Rectal smooth muscle tissue (tissue), 1 donor: ENCODE results near the gene KIAA1958.
"Not testable (repeated sequence)": the region's sequence is repeated elsewhere in the genome, so short reads cannot be mapped to it uniquely, and the experiment has no call there.

Experiments used
- H3K27ac ChIP-seq: one replicate; pipeline ENCODE4 v1.7.0; 2013; ENCODE audit warnings: low read depth, low read length, inconsistent platforms
- H3K27me3 ChIP-seq: one replicate; pipeline ENCODE4 v1.7.0; 2013; ENCODE audit warnings: low read length; ENCODE audit not compliant: control insufficient read depth, insufficient read depth
- H3K36me3 ChIP-seq: one replicate; pipeline ENCODE4 v1.7.0; 2013; ENCODE audit warnings: low read length; ENCODE audit not compliant: control insufficient read depth, insufficient read depth
- H3K4me1 ChIP-seq: one replicate; pipeline ENCODE4 v1.7.0; 2013; ENCODE audit warnings: low read length; ENCODE audit not compliant: control insufficient read depth, insufficient read depth
- H3K4me3 ChIP-seq: one replicate; pipeline ENCODE4 v1.7.0; 2013; ENCODE audit warnings: low read length
- H3K9ac ChIP-seq: one replicate; pipeline ENCODE4 v1.7.0; 2013; ENCODE audit warnings: low read length

KIAA1958 gene

GRCh38 chr9:112571624-112572355, 85.2 kb downstream of the KIAA1958 start:
- no peak overlapping the region for H3K27ac ChIP-seq
- no peaks in the 10 kb centered on the region for H3K27me3 ChIP-seq
- no peaks in the 10 kb centered on the region for H3K4me1 ChIP-seq
- no peak overlapping the region for H3K9ac ChIP-seq
- peaks cover 2% of the 10 kb centered on the region for H3K36me3 ChIP-seq
- no peak overlapping the region for H3K4me3 ChIP-seq

GRCh38 chr9:112572416-112572815, 85.8 kb downstream of the KIAA1958 start:
- Histone ChIP-seq H3K36me3 (peaks cover 2% of the 10 kb centered on the region), H3K27ac (no peak overlapping the region), H3K9ac (no peak overlapping the region), H3K4me3 (no peak overlapping the region), H3K27me3 (no peaks in the 10 kb centered on the region), H3K4me1 (no peaks in the 10 kb centered on the region)

GRCh38 chr9:112574008-112574407, 87.4 kb downstream of the KIAA1958 start:
- Histone ChIP-seq H3K27me3 (no peaks in the 10 kb centered on the region), H3K4me3 (no peak overlapping the region), H3K27ac (no peak overlapping the region), H3K36me3 (peaks cover 2% of the 10 kb centered on the region), H3K9ac (no peak overlapping the region), H3K4me1 (no peaks in the 10 kb centered on the region)

- Histone ChIP-seq H3K4me3 (no peak overlapping the region), H3K27ac (no peak overlapping the region), H3K27me3 (no peaks in the 10 kb centered on the region), H3K4me1 (no peaks in the 10 kb centered on the region), H3K9ac (no peak overlapping the region), H3K36me3 (peaks cover 2% of the 10 kb centered on the region)
Observed at GRCh38 chr9:112575107-112575506, 88.5 kb downstream of the KIAA1958 start.

- no peak overlapping the region for H3K27ac ChIP-seq
- H3K4me3 ChIP-seq = no peak overlapping the region
- H3K4me1 ChIP-seq = no peaks in the 10 kb centered on the region
- no peaks in the 10 kb centered on the region for H3K36me3 ChIP-seq
- H3K27me3 ChIP-seq = no peaks in the 10 kb centered on the region
- no peak overlapping the region for H3K9ac ChIP-seq
Observed at GRCh38 chr9:112581469-112582176, 95.0 kb downstream of the KIAA1958 start.

GRCh38 chr9:112582371-112583262, 96.0 kb downstream of the KIAA1958 start:
- H3K27me3 ChIP-seq = no peaks in the 10 kb centered on the region
- no peaks in the 10 kb centered on the region for H3K4me1 ChIP-seq
- H3K27ac ChIP-seq = no peak overlapping the region
- H3K9ac ChIP-seq = no peak overlapping the region
- H3K36me3 ChIP-seq = no peaks in the 10 kb centered on the region
- H3K4me3 ChIP-seq = no peak overlapping the region

- Histone ChIP-seq H3K9ac (no peak overlapping the region), H3K4me3 (no peak overlapping the region), H3K27me3 (no peaks in the 10 kb centered on the region), H3K36me3 (no peaks in the 10 kb centered on the region), H3K4me1 (no peaks in the 10 kb centered on the region), H3K27ac (no peak overlapping the region)
Observed at GRCh38 chr9:112586599-112587155, 100.0 kb downstream of the KIAA1958 start.

GRCh38 chr9:112591875-112592274, 105.2 kb downstream of the KIAA1958 start:
- H3K27me3 ChIP-seq, H3K27ac ChIP-seq, H3K9ac ChIP-seq, H3K4me3 ChIP-seq, H3K36me3 ChIP-seq, H3K4me1 ChIP-seq: not testable (repeated sequence)

GRCh38 chr9:112599732-112600131, 113.1 kb downstream of the KIAA1958 start:
- Histone ChIP-seq H3K4me1 (no peaks in the 10 kb centered on the region), H3K27me3 (no peaks in the 10 kb centered on the region), H3K27ac (no peak overlapping the region), H3K4me3 (no peak overlapping the region), H3K36me3 (no peaks in the 10 kb centered on the region), H3K9ac (no peak overlapping the region)

GRCh38 chr9:112601636-112602035, 115.0 kb downstream of the KIAA1958 start:
- no peaks in the 10 kb centered on the region for H3K4me1 ChIP-seq
- H3K27me3 ChIP-seq = no peaks in the 10 kb centered on the region
- no peak overlapping the region for H3K9ac ChIP-seq
- no peaks in the 10 kb centered on the region for H3K36me3 ChIP-seq
- no peak overlapping the region for H3K27ac ChIP-seq
- no peak overlapping the region for H3K4me3 ChIP-seq

- no peak overlapping the region for H3K4me3 ChIP-seq
- no peaks in the 10 kb centered on the region for H3K27me3 ChIP-seq
- H3K9ac ChIP-seq = no peak overlapping the region
- no peaks in the 10 kb centered on the region for H3K4me1 ChIP-seq
- H3K27ac ChIP-seq = no peak overlapping the region
- H3K36me3 ChIP-seq = no peaks in the 10 kb centered on the region
Observed at GRCh38 chr9:112604790-112605189, 118.2 kb downstream of the KIAA1958 start.

- H3K9ac ChIP-seq = no peak overlapping the region
- H3K4me3 ChIP-seq = no peak overlapping the region
- no peaks in the 10 kb centered on the region for H3K36me3 ChIP-seq
- no peaks in the 10 kb centered on the region for H3K27me3 ChIP-seq
- no peak overlapping the region for H3K27ac ChIP-seq
- no peaks in the 10 kb centered on the region for H3K4me1 ChIP-seq
Observed at GRCh38 chr9:112605518-112605917, 118.9 kb downstream of the KIAA1958 start.
